Endothelial cell of umbilical vein (primary cell): ENCODE measurements around the gene DUOX2. TPM values are rescaled to one million over a fixed set of nuclear protein-coding genes. Genes with fewer than 3 reads are reported as not detected.

ENCODE experiments used
- BruUV-seq: library from RNA; stranded (reverse); fragments of 400-500 nt; replicated peaks from 2 replicates; lab custom pipeline; 2021; lab: Mats Ljungman, UMichigan
- CTCF ChIA-PET: fragments of 300-600, 350-600 bp; sonication (Branson Sonifier 250); formaldehyde crosslinking; loops from one replicate; lab custom pipeline; 2021; ENCODE audit warnings: antibody characterized with exemption, inconsistent platforms; lab: Charles Lee
- POLR2A ChIA-PET: fragments of 300-600, 350-600 bp; sonication (Branson Sonifier 250); formaldehyde crosslinking; loops from one replicate; lab custom pipeline; 2021; ENCODE audit warnings: antibody characterized with exemption, inconsistent platforms; lab: Charles Lee
- DNase-seq: peaks from one replicate; pipeline ENCODE4 v3.0.0-alpha.2; 2011; ENCODE audit warnings: low read depth, low spot score
- FAIRE-seq: peaks from 2 replicates; lab custom pipeline; 2011; peaks lifted over from hg19 to GRCh38; lab: Jason Lieb, UNC
- H2AFZ ChIP-seq: 2 replicates; pipeline ENCODE4 v1.6.0; 2012; ENCODE audit warnings: low read depth, low read length, control low read depth, inconsistent platforms
- H3K27ac ChIP-seq: 2 replicates; pipeline ENCODE4 v1.5.1; 2011; ENCODE audit warnings: low read depth, mild to moderate bottlenecking, control low read depth, low read length, moderate library complexity; ENCODE audit not compliant: insufficient read depth
- H3K27me3 ChIP-seq, 2 experiments: 2 replicates each; pipeline versions ENCODE4 v1.6.0 to v1.6.1; 2011; ENCODE audit warnings: low read length in 2 of 2, mixed read lengths in 1 of 2; ENCODE audit not compliant: control insufficient read depth in 2 of 2, insufficient read depth in 2 of 2
- H3K36me3 ChIP-seq, 2 experiments: 2 replicates in 1 of 2; 3 replicates in 1 of 2; pipeline ENCODE4 v1.5.1; 2011; ENCODE audit warnings: low read length in 2 of 2, mild to moderate bottlenecking in 1 of 2, moderate library complexity in 1 of 2; ENCODE audit not compliant: control insufficient read depth in 2 of 2, insufficient read depth in 2 of 2; ENCODE audit errors: extremely low read depth in 1 of 2
- H3K4me1 ChIP-seq: 3 replicates; pipeline ENCODE4 v1.5.1; 2011; ENCODE audit warnings: mild to moderate bottlenecking, low read length; ENCODE audit not compliant: control insufficient read depth, insufficient read depth; ENCODE audit errors: extremely low read depth
- H3K4me2 ChIP-seq: 2 replicates; pipeline ENCODE4 v1.6.1; 2011; ENCODE audit warnings: low read length, control low read depth, mixed read lengths; ENCODE audit not compliant: insufficient read depth
- H3K4me3 ChIP-seq, 3 experiments: fragments of 200-600 bp in 1 of 3; sonication (generic), shearing (Covaris generic) in 1 of 3; replicated peaks in 1 of 3; 2 replicates each; pipeline ENCODE4 v1.5.1; 2011 to 2016; ENCODE audit warnings: control low read depth in 3 of 3, low read length in 3 of 3, mild to moderate bottlenecking in 2 of 3, inconsistent platforms in 1 of 3, low read depth in 1 of 3, moderate library complexity in 1 of 3; ENCODE audit not compliant: insufficient read depth in 1 of 3
- H3K79me2 ChIP-seq: 2 replicates; pipeline ENCODE4 v1.6.0; 2012; ENCODE audit warnings: low read length, inconsistent platforms; ENCODE audit not compliant: control insufficient read depth, insufficient read depth
- H3K9ac ChIP-seq: replicated peaks from 2 replicates; pipeline ENCODE3; 2011; ENCODE audit warnings: low read length, control low read depth; ENCODE audit not compliant: insufficient read depth; ENCODE audit errors: extremely low read depth
- H3K9me1 ChIP-seq: replicated peaks from 3 replicates; pipeline ENCODE4 v1.6.0; 2011; ENCODE audit warnings: mild to moderate bottlenecking, low read length; ENCODE audit not compliant: control insufficient read depth, insufficient read depth; ENCODE audit errors: extremely low read depth
- H3K9me3 ChIP-seq: replicated peaks from 2 replicates; pipeline ENCODE4 v1.5.1; 2012; ENCODE audit warnings: low read length, inconsistent platforms; ENCODE audit not compliant: control insufficient read depth, insufficient read depth
- H4K20me1 ChIP-seq: replicated peaks from 2 replicates; pipeline ENCODE3; 2011; ENCODE audit warnings: mild to moderate bottlenecking, low read length; ENCODE audit not compliant: control insufficient read depth, insufficient read depth; ENCODE audit errors: extremely low read depth
- EZH2 ChIP-seq: IDR thresholded peaks from 2 replicates; pipeline ENCODE4 v1.6.1; 2012; ENCODE audit warnings: borderline replicate concordance, low read depth, mild to moderate bottlenecking, moderate library complexity, low read length, inconsistent platforms; ENCODE audit not compliant: severe bottlenecking
- FOS ChIP-seq: IDR thresholded peaks from 2 replicates; pipeline ENCODE4 v1.6.1; 2011; ENCODE audit warnings: mild to moderate bottlenecking, low read length, moderate library complexity, borderline replicate concordance; ENCODE audit not compliant: insufficient read depth
- GATA2 ChIP-seq: IDR thresholded peaks from 2 replicates; pipeline ENCODE4 v1.7.0; 2011; ENCODE audit warnings: low read depth, mild to moderate bottlenecking, moderate library complexity, mixed read lengths, low read length; ENCODE audit not compliant: insufficient read length, insufficient read depth
- JUN ChIP-seq: IDR thresholded peaks from 2 replicates; pipeline ENCODE4 v1.6.1; 2011; ENCODE audit warnings: borderline replicate concordance, low read depth; ENCODE audit not compliant: insufficient read length, insufficient read depth
- MYC ChIP-seq: IDR thresholded peaks from one replicate; pipeline ENCODE4 v1.6.1; 2011; ENCODE audit warnings: mild to moderate bottlenecking, low read depth, low read length
- POLR2A ChIP-seq: IDR thresholded peaks from 2 replicates; pipeline ENCODE4 v1.6.1; 2012; ENCODE audit warnings: low read depth, mild to moderate bottlenecking, control low read depth, low read length
- POLR2AphosphoS5 ChIP-seq: IDR thresholded peaks from 2 replicates; pipeline ENCODE4 v1.6.1; 2012; ENCODE audit warnings: low read depth, mild to moderate bottlenecking, control low read depth, low read length, moderate library complexity; ENCODE audit not compliant: insufficient read depth
- dilution Hi-C: fragments of 300-500 bp; cut with MboI; formaldehyde crosslinking; loops from one replicate; pipeline ENCODE4 v1.15.0; 2019; ENCODE audit warnings: low sequenced_read_pairs; ENCODE audit not compliant: extremely low pct_ligation_motif_present
- intact Hi-C: fragments of 100-400 bp; cut with micrococcal nuclease; formaldehyde crosslinking; loops from one replicate; pipeline ENCODE4 v1.10.0; 2022
- polyA plus RNA-seq, 4 experiments: library from polyadenylated mRNA; depleted of rRNA in 3 of 4; stranded (reverse) in 3 of 4; unstranded in 1 of 4; fragments of >200 nt; gene quantifications; 2 replicates each; pipeline versions ENCODE4 v1.2.1 to v1.2.3, GENCODE V29; 2011 to 2012; ENCODE audit warnings: missing spikeins in 1 of 4
- total RNA-seq: library from RNA; stranded (reverse); gene quantifications from 2 replicates; pipeline ENCODE4 v1.2.3, GENCODE V29; 2021
- TF ChIP-seq, protein P1 (sequence below), 2 donors: IDR thresholded peaks; 1 replicate in 1 of 2; 2 replicates in 1 of 2; pipeline ENCODE4 v1.5.1; 2011; ENCODE audit warnings: low read length in 2 of 2, mild to moderate bottlenecking in 2 of 2, moderate library complexity in 2 of 2, control low read depth in 1 of 2, inconsistent platforms in 1 of 2, low read depth in 1 of 2; ENCODE audit not compliant: insufficient read depth in 1 of 2; ENCODE audit errors: extremely low read depth in 1 of 2
- TF ChIP-seq, protein P2 (sequence below): IDR thresholded peaks from 2 replicates; pipeline ENCODE4 v1.6.1; 2011; ENCODE audit not compliant: insufficient read depth, insufficient read length

Gene DUOX2
- total and polyA plus RNA-seq, 2 donors (not counting 3 experiments of a cell fraction or from before 2014, with no cell fraction given) = 0.01 TPM; not detected in 1

GRCh38 chr15:45134046-45134445 lies 20.1 kb upstream of the DUOX2 start:
- H3K9ac ChIP-seq = no peak overlapping the region
- TF ChIP-seq MYC = no peak
- intact Hi-C loops (no loop called here), dilution Hi-C loops (no loop called here)
- no peak overlapping the region for H3K27ac ChIP-seq
- no peaks in the 10 kb centered on the region for H3K36me3 ChIP-seq
- H2AFZ ChIP-seq = no peak overlapping the region
- no peaks in the 10 kb centered on the region for H3K9me3 ChIP-seq
- H3K4me1 ChIP-seq = no peaks in the 10 kb centered on the region
- no peak overlapping the region for H3K4me2 ChIP-seq
- H3K9me1 ChIP-seq = no peaks in the 10 kb centered on the region
- no peak overlapping the region for H3K4me3 ChIP-seq
- H4K20me1 ChIP-seq = no peaks in the 10 kb centered on the region
- no peaks in the 10 kb centered on the region for H3K79me2 ChIP-seq
- peaks cover 64 to 67% of the 10 kb centered on the region in 2 experiments for H3K27me3 ChIP-seq
- no peak for DNase-seq
- FAIRE-seq = no peak
- ChIA-PET CTCF (interaction anchor here (2.4 to 3.5 kb wide), 2 partner anchors 10 to 16 kb away, joined by 10 to 22 read pairs; no protein-coding TSS in a partner anchor), POLR2A (no interaction called here)
- no TSS peak for BruUV-seq

GRCh38 chr15:45133561-45133920 lies 19.6 kb upstream of the DUOX2 start:
- POLR2A ChIA-PET = no interaction called here
- no peaks in the 10 kb centered on the region for H3K9me1 ChIP-seq
- no peaks in the 10 kb centered on the region for H3K36me3 ChIP-seq
- no TSS peak for BruUV-seq
- intact Hi-C loops (no loop called here), dilution Hi-C loops (no loop called here)
- H3K4me1 ChIP-seq = no peaks in the 10 kb centered on the region
- H3K4me2 ChIP-seq = no peak overlapping the region
- no peak for TF ChIP-seq EZH2
- TF ChIP-seq, protein P1, sequence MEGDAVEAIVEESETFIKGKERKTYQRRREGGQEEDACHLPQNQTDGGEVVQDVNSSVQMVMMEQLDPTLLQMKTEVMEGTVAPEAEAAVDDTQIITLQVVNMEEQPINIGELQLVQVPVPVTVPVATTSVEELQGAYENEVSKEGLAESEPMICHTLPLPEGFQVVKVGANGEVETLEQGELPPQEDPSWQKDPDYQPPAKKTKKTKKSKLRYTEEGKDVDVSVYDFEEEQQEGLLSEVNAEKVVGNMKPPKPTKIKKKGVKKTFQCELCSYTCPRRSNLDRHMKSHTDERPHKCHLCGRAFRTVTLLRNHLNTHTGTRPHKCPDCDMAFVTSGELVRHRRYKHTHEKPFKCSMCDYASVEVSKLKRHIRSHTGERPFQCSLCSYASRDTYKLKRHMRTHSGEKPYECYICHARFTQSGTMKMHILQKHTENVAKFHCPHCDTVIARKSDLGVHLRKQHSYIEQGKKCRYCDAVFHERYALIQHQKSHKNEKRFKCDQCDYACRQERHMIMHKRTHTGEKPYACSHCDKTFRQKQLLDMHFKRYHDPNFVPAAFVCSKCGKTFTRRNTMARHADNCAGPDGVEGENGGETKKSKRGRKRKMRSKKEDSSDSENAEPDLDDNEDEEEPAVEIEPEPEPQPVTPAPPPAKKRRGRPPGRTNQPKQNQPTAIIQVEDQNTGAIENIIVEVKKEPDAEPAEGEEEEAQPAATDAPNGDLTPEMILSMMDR (IDR thresholded peaks at IDR 0.05; ENCODE audit: extremely low read depth in 1 of 2, insufficient read depth in 1 of 2, low read depth in 1 of 2, low read length in 2 of 2) = no peak
- no peak for TF ChIP-seq JUN
- no peak for TF ChIP-seq GATA2
- no peak for TF ChIP-seq POLR2AphosphoS5
- no peak for TF ChIP-seq POLR2A
- no peak for TF ChIP-seq FOS
- no peak for TF ChIP-seq MYC
- TF ChIP-seq, protein P2, sequence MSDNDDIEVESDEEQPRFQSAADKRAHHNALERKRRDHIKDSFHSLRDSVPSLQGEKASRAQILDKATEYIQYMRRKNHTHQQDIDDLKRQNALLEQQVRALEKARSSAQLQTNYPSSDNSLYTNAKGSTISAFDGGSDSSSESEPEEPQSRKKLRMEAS = no peak
- no peak overlapping the region for H3K4me3 ChIP-seq
- CTCF ChIA-PET = interaction anchor here (1.2 to 3.5 kb wide), 3 partner anchors 9 to 15 kb away, joined by 3 to 22 read pairs (median 10); no protein-coding TSS in a partner anchor
- no peak overlapping the region for H3K9ac ChIP-seq
- no peaks in the 10 kb centered on the region for H3K79me2 ChIP-seq
- H4K20me1 ChIP-seq = no peaks in the 10 kb centered on the region
- H3K9me3 ChIP-seq = no peaks in the 10 kb centered on the region
- peaks cover 69 to 72% of the 10 kb centered on the region in 2 experiments for H3K27me3 ChIP-seq
- H2AFZ ChIP-seq = no peak overlapping the region
- DNase-seq (no peak), FAIRE-seq (no peak)
- no peak overlapping the region for H3K27ac ChIP-seq
